Amniotic epithelial cell (primary cell): ENCODE measurements around the gene ACSL5.
"Not testable (repeated sequence)": the region's sequence is repeated elsewhere in the genome, so short reads cannot be mapped to it uniquely, and the experiment has no call there.

ENCODE experiments used
- DNase-seq: peaks from one replicate; pipeline ENCODE4 v3.0.0-alpha.2; 2010; ENCODE audit warnings: low read depth

The ACSL5 gene

DNA sequence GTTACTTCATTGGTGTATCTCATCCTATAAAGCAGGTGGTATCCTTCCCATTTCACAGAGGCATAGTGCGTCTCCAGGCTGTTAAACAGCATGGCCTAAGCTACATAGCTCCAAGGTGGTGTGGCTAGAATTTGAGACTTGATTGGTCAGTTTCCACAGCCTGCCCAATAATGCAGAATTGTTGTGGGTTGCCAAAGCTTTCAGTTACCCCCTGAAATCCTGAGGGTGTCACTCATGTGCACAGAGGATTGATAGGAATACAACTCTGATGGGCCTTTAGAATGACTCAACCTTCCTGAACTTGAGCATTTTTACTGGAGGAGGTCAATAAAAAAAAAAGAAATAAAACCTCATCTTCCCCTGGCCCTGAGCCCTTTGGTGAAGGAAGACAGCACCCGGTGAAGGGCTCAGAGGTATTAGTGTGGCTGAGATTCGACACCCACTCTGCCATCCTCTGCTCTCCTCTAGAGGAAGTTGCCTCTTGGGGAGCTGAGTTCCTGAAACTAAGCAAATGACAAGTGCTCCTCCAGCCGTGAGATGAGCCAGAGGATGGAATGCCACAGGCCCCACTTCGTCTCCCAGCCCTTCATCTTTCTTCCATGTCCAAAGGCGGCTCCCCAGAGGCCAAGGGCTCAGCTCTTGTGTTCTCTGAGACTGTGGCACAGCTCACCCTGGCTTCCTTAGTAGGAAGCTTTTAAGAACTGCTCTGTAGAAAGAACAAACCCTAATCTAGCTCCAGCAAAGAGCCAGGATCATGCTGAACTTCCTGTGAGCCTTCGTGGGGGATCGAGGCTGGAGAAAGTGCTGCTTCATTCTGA lies 1.0 kb downstream of the ACSL5 start:
- no peak for DNase-seq

DNA sequence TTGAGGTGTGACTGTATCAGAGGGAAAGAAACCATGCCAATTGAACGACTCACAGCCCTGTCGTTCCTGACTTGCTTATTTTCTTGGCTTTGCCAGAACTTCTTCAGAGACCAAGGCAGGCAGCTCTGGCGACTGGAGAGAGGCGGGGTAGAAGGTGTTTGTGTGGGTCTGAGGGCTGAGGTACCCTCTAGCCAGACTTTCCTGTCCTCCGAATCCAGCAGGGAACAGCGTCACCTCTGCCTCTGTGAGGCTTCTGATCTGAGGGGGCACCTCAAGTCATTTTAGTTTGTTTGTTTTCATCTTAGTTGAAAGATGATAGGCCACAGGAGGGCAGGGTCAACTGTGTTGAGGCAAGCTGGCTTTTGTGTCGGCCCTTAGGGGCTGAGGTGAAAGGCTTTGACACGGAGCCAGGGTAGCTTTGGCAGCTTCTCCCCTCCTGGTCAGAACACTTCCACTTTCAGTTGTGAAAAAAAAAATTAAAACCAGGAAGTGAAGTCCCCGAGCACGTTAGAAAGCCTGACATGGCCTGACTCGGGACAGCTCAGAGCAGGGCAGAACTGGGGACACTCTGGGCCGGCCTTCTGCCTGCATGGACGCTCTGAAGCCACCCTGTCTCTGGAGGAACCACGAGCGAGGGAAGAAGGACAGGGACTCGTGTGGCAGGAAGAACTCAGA lies 1.9 kb downstream of the ACSL5 start:
- DNase-seq = no peak

DNA sequence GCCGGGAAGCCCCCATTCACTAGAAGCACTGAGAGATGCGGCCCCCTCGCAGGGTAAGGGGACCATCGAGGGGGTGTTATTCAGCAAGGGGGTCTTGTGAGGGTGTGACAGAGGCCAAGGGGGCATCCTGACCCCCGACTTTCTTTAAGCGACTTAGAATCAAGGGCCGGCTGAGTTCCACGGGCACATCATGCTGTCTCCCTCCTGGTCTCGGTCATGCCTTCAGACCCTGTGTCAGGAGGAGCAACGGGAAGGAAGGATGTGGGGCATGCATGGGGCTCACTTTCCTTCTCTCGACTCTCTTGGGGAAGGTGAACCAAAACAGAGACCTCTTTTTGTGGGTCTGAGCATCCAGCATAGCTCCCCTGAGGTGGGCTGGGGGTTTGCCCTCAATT lies 2.5 kb downstream of the ACSL5 start:
- DNase-seq = no peak

DNA sequence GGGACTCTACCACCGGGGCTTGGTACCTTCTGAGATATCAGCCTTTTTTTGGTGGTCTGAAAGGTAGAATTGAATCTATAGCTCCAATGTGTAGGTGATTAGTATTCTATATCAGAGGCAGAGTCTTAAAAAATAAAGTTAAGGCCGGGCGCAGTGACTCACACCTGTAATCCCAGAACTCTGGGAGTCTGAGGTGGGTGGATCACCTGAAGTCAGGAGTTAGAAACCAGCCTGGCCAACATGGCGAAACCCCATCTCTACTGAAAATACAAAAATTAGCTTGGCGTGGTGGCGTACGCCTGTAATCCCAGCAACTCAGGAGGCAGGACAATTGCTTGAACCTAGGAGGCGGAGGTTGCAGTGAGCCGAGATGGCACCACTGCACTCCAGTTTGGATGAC lies 3.2 kb downstream of the ACSL5 start:
- not testable (repeated sequence) for DNase-seq

DNA sequence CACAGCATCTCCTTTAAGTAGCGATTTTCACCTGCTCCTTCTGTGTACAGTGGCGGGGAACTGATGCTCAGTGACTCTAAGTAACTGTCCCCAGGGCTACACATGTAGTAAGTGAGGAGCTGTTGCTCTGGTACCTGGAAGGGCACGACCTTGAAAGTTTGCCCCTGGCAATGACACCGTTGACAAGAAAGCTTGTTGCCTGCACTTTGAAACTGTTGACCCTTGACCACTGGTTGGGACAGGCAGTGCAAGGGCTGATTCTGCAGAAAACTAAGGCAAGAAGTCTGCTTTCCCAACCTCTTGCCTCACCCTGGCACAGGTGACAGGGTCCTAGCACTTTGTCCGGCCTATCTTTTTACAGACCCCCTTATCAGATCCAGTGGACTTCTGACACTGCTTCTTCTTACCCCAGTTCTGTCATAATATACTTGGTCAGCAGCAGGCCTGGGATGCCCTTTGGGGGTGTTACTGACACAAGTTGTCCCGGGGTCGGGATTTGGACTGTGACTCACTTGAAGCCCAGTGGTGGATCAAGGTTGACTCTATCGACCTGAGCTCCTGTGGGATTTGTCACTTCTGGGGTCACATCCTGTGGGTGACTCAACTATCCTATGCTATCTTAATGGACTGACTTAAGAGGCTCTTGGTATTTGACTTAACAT lies 5.8 kb downstream of the ACSL5 start:
- DNase-seq = no peak

DNA sequence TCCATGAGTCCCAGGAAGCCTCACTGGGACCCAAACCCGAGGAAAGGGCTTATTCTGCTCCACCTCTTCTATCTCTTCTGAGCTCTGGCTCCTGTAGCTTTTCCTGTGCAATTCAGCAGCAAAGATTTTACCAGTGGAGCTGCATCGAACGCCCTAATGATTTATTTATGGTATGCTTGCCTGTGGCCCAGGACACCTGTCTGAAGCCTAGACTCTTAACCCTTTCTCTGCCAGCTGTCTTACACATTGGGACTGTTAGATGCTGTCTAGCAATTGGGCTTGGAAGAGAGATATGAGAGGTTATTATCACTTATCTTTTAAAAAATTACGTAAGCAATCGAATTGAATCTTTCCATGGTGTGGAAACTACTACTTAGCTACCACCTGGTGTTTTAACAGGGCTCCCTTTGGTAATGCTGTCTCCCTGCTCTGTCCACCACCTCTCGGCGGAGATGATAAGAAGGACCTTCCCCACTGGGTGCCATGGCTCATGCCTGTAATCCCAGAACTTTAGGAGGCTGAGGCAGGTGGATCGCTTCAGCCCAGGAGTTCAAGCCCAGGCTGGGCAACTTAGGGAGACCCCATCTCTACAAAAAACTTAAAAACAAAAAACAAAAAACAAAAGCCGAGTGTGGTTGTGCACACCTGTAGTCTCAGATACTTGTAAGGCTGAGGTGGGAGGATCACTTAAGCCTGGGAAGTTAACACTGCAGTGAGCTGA lies 8.8 kb downstream of the ACSL5 start:
- DNase-seq = no peak

DNA sequence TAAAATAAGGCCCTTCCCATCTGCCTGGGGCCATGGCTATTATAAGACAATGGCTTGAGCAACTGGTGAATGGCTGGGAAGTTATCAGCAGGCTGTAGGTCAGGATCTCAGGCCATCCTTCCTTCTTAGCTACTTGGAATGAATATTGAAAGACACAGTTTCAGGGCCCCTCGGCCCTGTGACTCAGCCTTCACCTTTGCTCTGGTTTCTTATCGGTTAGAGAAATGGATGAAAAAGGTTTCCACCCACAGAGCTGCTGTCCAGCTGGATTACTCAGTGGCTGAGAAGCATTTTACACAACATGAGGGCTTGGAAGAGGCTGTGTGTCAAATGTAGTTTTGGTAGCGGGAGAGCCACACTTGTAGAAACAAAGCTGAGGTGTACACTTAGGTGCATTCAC lies 9.4 kb downstream of the ACSL5 start:
- peak; percentile 90 for DNase-seq

DNA sequence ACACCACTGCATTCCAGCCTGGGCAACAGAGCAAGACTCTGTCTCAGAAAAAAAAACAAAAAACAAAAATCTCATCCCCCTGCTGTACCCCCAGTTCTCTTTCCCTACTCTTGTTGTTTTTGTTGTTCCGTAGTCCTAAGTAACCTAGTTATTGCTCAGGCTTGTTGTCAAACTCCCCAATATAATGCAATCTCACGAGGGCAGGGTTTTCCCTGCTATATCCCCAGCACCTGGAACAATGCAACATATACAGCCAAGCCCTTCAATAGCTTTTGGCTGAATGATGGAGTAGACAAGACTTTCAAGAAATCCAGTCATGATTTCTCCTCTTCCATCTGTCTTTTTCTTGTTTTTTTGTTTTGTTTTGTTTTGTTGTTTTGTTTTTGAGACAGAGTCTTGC lies 10.2 kb downstream of the ACSL5 start:
- no peak for DNase-seq

DNA sequence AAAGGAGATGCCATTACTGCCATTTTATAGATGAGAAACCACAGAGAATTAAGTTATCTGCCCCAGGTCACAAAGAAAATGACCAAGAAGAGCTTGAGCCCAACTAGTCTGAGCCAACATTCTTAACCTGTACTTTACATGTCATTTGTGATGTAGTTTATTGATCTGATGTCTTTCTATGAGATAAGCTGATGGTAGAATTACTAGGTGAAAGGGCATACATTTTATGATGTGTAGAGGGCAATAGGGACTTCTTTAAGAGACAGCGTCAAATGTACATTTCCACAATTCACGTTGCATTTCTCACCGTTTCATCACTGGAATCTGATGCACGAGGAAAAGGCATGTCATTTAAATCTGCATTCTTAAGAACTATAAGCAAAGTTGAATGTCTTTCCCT lies 11.3 kb downstream of the ACSL5 start:
- no peak for DNase-seq

DNA sequence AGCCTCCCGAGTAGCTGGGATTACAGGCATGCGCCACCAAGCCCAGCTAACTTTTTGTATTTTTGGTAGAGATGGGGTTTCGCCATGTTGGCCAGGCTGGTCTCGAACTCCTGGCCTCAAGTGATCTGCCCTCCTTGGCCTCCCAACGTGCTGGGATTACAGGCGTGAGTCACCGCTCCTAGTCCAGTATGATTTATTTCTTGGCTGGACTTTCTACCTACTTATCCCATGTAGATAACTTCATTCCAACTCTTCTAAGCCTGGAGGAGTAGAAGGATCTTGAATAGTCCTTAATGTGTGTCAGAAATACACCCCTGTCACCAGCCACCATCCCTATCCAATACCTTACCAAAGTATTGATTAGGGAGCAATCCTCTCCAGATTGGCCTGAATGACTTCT lies 14.1 kb downstream of the ACSL5 start:
- peak; percentile 46 for DNase-seq

DNA sequence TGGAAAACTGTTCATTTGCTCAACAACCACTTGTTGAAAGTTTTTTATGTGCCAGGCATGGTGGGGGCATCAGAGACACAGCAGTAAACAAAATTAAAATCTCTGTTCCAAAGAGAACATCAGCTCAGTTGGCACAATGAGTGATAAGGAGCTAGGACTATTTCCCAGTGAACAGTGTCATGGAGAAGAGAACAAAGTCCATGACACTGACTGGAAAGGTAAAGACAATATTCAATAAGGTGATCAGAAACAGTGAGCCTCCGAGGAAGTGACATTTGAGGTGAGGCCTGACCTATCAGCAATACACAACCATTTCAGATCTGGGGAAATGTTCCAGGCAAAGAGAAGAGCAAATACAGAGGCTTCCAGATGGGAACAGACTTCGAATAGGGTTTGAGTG lies 14.6 kb downstream of the ACSL5 start:
- DNase-seq = no peak

DNA sequence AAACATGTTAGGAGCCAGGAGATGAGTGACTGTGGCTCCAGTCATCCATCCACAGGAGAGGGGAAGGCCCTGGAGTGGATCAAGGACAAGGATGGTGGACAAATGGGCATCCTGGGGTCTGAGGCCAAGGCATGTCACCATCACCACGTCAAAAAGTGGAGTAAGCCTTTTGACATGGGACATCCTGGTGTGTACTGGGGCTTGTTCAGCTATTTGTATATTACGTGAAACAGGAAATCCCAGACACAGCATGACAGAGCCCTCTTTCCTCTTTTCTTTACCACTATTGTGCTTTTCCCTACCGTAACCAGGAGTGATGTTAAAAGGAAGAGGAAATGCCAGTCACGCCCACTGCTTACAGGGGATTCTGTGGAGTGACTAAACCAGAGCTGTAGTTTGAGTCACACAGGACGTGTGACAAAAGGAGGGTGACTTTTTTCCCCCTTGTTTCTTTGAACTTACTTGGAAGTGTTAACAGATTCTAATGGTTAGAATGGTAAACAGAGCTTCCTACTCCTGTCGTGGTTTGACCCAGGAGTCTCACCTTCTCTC lies 15.4 kb downstream of the ACSL5 start:
- DNase-seq = no peak

DNA sequence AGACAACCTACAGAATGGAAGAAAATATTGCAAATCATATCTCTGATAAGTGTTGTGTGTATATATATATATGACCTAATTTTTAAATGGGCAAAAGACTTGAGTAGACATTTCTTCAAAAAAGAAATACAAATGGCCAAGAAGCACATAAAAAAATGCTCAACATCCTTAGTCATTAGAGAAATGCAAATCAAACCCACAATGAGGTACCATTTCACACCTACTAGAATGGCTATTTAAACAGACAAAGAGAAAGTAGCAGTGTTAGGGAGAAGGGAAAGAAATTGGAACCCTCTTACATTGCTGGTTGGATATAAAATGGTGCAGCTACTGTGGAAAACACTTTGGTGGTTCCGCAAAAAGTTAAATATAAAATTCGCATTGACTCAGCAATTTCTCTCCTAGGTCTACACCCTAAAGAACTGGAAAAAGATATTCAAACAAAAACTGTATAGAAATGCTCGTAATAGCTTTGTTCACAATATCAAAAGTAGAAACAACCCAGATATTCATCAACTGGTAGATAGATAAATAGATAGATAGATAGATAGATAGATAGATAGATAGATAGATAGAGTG lies 16.3 kb downstream of the ACSL5 start:
- no peak for DNase-seq

DNA sequence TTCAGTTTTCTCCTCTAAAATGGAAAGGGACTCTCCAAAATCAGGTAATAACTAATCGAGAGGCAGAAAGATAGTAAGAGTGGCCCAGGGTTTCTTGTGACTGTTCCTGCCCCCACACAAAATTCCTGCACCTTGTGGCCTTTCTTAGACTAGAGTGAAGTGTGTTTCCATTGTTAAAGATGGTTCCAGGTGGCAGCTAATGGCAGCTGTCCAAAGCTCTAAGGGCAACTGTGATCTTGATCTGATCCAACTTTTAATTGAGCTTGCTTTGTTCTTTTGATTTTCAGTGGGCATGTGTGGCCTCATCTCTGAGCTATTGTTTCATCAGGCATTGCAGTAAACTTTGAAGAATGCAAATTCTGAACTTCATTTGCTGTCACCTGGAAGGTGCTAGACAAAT lies 19.4 kb downstream of the ACSL5 start:
- DNase-seq = no peak

DNA sequence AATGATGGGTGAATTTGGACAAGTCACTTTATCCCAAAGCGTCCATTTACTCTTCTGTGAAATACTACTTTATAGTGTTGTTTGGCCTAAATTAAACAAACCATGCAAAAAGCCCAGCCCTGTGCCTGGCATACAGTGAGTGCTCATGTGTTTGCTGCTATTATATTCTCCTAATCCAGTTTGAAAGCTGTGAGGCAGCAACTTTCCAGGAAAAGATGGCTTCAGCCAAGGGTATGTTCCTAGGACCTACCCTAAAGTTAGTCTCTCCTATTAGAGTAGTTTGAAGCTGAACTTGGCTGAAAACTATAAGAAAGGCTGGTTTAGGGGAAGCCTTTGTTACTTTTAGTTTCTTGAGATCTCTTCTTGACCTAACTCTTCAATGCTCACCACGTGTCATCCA lies 19.9 kb downstream of the ACSL5 start:
- DNase-seq = no peak

DNA sequence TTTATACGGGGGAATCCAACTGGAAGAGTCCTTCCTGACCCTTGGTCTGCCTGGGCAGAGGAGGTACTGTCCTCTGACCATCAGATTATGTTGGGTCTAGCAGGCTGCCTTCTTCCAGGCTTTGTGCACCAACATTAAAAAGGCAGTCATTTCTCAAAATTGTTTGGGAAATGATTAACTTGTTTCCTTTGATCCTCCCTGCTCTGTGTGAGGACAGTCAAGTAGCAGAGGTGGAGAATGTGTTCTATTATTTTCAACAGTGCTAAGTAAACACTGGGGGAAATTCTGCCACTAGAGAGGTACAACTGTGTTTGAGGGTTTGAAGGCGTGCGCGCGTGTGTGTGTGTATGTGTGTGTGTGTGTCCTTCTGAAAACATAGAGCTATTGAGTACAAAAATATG lies 20.6 kb downstream of the ACSL5 start:
- no peak for DNase-seq

DNA sequence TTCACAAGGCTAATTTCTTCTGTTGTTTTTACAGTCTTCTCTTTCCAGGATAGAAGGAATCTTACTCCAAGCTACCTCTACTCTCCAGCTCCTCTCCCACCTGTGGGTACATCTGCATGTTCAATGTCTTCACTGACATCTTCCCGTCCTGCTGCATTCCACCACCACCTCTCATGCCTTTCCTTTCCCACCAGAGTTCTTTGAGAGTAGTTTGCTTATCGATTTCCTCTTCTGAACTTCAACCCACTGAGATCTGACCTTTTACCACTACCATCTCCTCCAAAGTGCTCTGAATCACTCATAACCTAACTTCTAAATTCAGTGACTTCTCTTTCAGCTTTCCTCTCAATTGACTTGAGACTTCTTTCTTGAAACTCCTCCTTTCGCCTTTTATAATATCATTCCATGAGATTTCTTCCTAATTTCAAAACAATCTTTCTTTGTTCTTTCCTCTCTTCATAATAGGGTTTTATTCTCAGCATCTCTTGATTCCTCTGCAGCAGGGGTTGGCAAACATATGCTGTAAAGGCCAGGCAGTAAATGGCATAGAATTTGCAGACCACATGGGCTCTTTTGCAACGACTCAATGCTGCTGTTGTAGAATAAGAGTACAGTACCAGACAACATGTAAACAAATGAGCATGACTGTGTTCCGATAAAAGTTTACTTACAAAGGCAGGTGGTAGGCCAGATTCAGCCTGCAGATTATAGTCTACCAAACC lies 22.1 kb downstream of the ACSL5 start:
- DNase-seq = no peak

DNA sequence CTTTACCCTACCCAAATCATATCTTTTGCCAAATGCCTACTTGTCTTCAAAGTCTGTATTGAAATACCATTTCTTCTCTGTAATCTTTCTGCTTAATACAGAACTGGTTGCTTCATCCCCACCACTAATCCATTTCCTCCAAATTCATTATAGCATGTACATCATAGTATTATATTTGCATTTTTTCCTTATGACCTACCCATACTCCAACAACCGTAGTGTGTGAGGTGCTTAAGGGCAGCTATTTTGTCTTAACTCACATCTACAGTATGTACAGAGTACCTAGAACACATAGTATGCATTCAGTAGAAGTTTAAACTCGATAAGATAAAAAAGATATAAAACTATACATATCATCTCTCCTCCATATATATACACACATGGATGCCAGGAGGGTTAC lies 23.7 kb downstream of the ACSL5 start:
- no peak for DNase-seq

DNA sequence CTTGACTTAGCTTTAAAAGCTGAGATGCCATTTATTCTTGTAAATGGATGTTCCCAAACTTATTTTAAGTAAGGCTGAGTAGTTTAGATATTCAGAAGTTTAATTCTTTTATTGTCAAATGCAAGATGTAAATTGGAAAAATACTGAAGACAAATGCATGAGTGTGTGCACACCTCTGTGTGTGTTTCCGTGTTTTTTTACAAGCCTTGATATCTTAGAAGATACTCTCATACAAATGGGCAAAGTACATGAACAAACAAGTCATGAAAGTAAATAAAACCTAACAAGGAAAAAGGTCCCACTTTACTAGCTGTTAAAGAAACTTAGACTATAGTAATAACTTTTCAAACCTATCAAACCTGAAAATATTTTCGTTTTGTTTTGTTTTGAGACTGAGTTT lies 29.0 kb downstream of the ACSL5 start:
- no peak for DNase-seq

DNA sequence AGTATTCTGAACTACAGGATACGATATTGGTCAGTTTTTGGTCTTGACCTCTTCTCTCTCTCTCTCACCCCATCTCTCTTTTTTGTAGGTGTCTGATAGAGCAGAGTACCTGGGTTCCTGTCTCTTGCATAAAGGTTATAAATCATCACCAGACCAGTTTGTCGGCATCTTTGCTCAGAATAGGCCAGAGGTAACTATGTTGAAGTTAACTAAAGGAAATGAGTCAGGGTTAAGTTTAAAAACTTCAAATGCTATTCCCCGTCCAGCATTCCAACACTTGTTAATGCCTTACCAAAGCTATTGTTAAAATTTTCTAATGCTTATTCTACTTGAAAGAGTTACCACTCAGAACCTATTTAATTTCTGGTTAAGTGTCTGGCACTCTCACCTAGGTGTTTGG lies 30.7 kb downstream of the ACSL5 start:
- no peak for DNase-seq

DNA sequence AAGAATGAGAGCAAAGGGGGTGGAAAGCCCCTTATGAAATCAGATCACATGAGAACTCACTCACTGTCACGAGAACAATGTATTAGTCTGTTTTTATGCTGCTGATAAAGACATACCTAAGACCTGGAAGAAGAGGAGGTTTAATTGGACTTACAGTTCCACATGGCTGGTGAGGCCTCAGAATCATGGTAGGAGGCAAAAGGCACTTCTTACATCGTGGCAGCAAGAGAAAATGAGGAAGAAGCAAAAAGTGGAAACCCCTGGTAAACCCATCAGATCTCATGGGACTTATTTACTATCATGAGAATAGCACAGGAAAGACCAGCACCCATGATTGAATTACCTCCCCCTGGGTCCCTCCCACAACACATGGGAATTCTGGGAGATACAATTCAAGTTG lies 32.9 kb downstream of the ACSL5 start:
- DNase-seq = not testable (repeated sequence)
